Kasumi-1 (cell line): ENCODE results near the gene CCDC196.

Experiments used
- DNase-seq, 2 experiments: peaks; one replicate each; lab custom pipeline; 2025; lab: John Stamatoyannopoulos, UW

Gene CCDC196, protein sequence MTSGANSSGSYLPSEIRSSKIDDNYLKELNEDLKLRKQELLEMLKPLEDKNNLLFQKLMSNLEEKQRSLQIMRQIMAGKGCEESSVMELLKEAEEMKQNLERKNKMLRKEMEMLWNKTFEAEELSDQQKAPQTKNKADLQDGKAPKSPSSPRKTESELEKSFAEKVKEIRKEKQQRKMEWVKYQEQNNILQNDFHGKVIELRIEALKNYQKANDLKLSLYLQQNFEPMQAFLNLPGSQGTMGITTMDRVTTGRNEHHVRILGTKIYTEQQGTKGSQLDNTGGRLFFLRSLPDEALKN

DNA sequence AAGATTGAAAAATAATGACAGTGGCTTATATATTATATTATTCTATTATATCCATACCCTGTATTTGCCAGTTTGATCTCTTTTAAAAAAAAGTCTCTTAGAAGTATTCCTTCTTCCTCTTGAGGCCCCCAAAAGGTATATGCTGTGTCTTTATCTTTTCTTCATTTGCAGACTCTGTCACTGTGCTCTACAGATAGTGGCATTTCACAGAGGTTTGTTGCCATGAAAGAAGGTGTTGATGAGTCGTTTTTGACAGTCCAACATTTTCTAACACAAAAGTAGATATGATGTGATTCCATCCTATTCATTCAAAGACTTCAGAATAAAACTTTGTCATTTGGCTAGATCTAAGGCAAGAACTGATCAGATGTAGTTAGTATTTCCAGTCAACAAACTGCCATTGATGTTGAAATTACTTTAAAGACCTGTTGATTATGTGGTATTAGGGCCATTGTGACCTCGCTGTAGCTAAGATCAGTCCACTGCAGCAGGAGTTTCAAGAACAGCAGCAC is at the start of gene CCDC196:
Gene CCDC196 (plus strand): TSS at position 462 of the 512 bp plus-strand sequence. CDS start 132 bp downstream, outside the sequence.
- no peak for DNase-seq

DNA sequence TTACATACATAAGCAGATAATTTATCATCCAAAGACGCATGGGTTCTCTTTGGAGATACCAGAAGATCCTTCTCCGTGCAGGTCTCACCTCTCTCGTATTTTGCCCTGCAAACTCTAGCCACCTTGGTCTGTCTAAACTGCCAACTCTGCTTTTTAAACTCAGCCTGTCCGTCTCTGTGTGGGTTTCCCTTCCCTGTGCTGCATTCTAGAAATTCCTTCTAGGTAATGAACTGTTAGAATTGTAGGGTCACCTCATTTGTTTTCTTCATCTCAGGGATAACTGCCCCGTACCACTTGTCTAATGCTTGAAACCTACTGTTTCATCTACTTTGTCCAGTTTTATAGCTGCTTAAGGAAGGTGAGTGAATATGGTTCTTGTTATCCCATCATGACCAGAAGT is 45.4 kb upstream of the CCDC196 start:
- DNase-seq: no peak

DNA sequence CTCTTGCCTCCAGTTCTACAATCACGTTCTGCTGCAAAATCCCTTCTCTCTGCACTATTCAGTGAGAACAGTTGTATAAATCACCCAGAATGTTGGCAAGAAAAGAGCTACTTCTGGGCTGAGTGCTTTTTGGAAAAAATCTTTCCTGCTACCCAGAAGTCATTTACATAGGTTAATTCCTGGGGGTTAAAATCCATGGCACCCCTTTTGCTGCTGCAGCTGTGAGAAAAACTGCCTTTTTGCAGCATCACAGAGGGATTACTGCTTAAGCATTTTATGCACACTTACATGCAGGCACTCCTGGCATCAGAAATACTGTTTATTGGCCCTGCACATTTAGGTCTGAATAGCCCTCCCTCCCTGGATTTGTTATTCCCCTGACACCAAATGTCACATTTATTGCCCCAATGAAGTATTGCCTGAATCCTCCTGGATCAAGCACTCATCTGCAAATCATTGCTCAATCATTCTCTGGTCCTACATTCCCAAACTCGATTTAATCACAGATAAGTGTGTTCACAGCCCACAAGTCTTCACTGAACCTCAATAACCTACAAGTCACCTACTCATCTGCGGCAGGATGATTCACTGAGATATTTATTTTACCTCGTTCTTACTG is 43.1 kb upstream of the CCDC196 start:
- DNase-seq: no peak

DNA sequence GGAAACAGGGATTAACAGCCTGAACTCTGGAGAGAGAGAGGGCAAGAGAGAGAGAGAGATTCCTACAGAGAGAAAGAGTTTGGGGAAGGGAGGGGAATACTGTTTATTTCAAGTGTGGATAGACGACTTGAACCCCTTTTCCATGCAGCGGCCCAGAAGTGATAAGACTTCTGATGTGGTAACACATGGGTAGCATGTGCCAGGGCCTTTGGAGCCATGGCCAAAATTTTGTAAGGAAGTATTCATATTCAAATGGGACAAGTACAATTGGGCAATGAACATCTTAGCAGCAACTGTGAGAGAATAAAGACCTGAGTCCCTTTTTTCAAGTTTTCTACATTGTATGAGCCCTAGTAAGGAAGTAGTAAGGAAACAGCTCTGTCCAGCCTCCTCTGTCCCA is 42.4 kb upstream of the CCDC196 start:
- DNase-seq: no peak

DNA sequence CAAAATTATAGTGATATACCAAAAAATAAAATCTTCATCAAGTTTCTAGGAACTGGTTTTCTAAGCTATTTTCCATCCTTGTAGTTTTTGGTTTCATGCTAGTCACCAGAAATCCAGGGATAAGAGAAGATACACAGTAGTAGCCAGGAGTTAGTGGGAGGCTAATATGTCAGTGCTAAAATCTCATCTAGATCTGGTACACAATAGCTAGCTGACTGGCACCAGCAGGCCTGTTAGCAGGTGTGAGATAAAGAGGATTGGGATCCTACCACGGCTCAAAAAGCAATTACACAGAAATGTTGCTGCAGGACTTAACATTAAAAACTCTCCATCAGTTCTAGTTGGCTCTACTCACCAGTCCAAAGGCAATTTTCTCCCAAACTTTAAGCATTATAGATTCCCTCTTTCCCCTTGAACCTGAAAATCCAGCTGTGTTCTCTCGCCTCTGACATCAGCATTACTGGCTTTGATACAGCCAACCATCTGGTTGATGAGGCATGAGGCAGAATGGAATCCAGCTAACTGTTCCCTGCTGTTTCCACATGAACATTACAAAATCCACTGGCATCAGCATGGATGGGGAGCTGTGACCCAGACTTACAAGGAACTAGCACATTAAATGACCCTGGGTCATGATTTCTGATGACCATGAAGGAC is 41.8 kb upstream of the CCDC196 start:
- DNase-seq: no peak

DNA sequence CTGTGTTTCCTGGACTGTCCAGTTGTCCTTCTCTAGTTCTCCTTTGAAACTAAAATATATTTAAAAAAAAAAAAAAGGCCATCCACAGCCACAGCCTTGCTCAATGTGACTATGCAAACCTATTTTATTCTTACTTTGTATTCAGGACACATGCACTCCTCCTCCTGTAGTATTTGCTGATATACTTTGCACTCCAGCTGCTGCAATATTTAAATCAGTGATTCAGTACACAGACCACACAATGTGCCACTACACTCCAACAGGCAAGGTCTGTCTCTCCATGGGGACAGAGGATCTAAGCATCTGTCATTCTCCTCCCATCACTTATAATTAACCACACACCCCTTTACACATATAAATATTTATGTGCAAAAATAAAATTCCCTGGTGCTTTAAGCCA is 40.2 kb upstream of the CCDC196 start:
- DNase-seq: no peak

DNA sequence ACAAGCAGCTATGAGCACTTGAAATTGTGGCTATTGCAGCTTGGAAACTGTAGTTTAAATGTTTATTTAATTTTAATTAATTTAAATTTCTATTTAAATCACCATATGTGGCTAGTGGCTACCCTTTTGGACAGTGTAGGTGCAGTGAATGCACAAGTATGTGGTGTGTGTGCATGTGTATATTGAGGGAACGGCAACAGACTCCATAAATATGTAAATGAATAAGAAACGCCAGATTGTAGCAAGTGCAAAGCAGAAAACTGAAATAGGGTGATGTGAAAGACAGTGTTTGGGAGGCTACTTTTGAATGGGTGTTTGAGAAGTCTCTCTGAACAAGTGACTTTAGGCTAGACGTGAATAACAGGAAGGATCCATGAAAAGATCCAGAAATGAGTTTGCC is 32.7 kb upstream of the CCDC196 start:
- no peak for DNase-seq

DNA sequence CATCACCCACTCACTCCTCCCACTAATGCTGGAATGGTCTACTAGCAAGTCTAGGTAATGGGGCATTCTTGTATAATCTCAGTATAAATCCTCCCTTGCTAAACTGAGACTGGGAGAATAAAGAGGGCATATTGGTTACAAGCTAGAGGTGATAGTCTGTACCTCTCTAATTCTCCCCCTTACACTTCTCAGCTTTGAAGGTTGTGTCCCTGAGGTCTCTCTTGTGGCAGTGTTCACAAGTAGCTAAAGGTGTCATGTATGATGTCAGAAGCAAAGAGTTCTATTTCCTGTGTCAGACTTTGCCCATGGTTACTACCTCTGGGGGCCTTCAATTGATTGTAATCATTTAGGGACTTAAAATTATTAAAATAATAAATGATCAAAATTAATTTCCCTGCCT is 26.6 kb upstream of the CCDC196 start:
- DNase-seq: no peak

DNA sequence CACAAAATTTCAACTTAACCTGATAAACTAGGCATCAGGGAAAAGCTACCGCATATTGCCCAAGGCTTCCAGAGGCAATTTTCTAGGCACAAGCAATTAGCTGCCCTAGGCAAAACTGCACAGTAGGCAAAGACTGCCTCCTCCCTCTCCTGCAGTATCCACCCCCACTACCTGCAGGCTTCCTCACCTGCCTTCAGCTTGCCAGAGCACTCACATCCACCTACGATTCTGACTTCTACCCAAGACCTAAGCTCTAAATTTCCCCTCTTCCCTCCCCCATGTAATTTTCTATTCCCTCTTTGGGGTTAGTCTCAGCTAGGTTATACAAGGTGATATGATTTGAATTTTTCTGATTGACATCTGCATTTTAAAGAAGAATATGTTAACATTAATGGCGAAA is 21.9 kb upstream of the CCDC196 start:
- no peak for DNase-seq

DNA sequence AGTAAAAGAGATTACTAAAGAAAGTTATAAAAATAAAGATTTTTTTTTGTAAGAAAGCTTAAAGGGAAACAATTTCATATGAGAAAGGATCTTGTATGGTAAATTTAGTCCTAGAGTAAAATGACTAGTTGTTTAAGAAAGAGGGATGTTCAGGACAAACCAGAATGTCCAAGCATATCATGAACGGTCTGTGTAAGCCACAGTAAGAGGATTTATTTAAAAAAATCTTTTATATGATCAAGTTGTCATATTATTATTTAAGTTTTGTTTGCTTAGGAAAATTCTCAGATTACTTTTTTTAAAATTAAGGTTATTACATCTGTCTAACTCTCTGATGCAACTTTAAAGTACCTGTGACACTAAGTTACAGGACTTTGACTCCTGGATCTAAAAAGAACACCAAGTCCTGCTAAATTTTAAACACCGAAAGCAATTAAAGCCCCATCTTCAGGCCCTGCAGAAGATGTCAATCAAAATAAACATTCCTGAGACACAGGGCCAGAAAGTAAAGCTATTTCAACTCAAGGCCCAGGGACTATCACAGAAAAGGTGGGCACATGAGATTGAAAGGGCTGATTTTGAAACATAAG is 17.3 kb upstream of the CCDC196 start:
- DNase-seq: no peak

DNA sequence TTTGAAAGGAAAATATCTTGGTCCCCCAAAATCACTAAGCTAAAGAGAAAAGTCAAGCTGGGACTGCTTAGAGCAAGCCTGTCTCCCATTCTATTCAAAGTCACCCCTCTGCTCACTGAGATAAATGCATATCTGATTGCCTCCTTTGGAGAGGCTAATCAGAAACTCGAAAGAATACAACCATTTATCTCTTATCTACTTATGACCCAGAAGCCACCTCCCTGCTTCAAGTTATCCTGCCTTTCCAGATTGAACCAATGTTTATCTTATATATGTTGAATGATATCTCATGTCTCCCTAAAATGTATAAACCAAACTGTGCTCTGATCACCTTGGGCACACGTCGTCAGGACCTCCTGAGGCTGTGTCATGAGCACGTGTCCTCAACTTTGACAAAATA is 14.6 kb upstream of the CCDC196 start:
- DNase-seq: no peak

DNA sequence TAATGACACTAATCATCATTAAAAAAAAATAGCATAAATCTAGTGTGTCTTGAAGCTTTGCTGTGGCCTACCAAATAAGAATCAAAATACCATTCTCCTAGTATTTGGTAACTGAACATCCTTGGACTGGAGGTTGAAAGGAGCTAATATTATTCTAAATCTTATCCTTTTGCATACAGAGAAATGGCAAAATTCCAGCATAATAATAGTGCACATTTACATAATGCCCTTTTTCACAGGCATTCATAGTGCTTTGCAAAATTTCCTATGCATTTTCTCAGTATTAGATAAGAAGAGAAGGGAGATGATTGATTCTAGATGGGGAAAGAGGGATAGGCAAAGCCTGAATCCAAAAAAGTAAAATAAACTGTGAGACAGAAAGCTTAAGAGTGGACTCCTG is 13.9 kb upstream of the CCDC196 start:
- no peak for DNase-seq

DNA sequence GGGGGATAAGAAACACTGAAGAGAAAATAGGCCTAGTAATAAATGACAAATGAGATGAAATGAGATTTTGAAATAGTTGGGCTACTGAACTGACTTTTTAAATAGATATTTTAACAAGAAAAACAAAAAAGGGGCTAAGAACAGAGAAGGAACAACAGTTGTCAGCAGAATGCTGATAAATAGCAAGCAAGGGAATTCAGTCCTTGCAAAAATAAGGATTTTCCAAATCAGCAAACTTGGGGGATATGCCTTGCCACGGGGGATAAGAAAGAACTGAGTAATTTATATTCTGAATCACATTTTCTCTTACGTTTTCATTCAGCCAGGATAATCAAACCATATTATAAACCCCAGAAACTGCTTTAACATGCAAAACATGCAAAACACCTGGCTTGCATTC is 12.9 kb upstream of the CCDC196 start:
- no peak for DNase-seq

DNA sequence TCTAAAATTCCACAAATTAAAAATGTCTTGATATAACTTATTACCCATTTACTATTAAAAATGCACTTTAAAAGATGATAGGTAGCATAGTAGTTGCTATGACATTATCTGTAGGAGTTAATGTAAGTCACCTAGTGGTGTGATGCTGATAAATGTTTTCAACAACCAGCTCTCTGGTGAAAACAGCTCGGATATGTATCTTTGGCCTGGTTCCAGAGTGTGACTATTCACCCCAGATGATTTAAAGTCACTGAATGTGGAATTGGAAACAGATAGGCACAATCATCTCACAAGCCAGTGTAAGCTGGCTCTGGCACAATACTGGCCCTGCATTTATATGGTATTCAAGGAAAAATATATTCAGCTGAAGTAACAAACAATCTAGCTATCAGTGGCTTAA is 9.2 kb upstream of the CCDC196 start:
- DNase-seq: no peak

DNA sequence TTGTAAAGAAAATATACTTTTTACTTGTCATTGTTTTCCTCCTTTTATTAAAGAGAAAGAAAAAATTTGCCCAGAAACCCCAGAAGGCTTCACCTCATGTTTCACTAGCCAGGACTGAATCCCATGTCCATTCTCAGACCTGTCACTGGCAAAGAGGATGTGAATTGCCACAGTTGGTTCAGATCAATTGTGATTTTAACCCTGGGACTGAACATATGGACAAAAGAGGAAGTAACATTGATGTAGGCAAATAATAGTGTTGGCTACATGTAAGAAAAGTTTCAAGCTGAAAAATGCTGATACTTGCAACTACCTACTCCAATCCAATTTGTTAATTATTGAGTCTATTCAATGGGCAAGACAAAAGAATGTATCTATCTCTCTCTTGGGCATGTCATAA is 8.6 kb upstream of the CCDC196 start:
- peak; percentile 41 to 63 for DNase-seq

DNA sequence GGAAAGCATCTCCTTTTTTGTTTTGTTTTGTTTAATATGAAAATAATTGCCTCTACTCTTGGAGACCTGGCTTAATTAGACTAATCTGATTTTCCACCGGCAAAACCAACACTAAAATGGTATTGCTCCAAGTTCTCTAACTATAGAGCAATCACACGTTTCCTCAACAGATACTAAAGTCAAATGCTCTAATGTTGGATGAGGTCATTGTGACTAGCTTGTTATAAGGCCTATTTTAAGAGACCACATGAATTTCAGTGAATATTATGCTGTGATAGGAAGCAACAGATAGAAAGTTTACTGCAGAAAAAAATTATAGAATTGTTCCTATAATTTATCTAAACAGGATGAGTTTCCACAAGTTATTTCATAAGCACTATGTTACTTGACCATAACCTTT is 3.3 kb upstream of the CCDC196 start:
- no peak for DNase-seq

DNA sequence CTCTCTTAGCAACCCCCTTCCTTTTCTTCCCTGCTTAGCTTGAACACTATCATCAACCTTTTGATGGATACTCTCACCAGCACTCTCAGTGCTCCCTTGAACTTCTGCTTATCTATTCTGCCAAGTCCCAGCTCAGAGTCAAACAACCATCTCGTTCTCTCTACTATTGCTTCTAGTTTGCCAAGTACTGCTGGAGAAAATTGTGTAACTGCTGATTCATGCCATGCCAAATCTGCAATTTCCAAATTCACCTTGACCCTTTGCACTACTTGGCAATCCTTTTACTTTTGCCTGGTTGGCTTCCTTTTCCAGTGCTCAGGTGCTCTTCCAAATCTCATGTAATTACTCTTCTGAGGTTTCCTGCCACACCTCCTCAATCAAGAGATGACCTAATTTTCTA is 2.8 kb upstream of the CCDC196 start:
- DNase-seq: no peak

DNA sequence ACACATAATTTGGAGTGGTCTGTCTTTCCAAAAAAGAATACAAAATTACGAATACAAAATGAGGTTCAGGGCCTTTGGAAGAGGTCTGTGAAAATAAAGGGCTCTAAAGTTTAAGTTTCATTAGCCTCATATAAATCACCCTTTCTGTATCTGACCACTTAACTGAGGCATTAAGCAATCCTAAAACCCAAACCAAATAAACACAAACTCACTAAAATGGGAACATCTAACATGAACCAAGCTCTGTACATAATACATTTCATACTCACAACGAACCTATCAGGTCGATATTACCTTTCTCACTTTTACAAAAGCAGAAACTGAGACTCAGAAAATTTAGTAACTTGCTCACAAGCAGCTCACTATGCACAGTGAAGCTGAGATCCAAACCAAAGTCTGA is 1.1 kb upstream of the CCDC196 start:
- no peak for DNase-seq

DNA sequence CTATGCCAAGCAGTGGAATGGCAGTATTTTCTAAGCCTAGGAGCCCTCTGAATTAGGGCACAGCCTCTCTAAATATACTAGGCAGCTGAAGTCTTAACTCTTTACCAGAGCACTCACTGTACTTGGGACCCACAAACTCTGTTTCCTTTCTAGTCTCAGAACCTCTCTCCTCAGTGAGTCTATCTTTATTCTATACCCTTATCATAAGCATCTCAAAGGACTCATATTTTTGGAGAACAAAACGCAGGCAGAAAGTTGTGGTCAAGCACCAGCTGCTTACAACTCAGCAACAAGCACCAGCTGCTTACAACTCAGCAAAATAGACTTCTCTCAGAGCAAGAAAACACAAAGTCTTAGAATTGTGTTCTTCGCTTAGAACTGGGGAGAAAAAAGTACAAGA is 993 bp downstream of the CCDC196 start:
- no peak for DNase-seq

DNA sequence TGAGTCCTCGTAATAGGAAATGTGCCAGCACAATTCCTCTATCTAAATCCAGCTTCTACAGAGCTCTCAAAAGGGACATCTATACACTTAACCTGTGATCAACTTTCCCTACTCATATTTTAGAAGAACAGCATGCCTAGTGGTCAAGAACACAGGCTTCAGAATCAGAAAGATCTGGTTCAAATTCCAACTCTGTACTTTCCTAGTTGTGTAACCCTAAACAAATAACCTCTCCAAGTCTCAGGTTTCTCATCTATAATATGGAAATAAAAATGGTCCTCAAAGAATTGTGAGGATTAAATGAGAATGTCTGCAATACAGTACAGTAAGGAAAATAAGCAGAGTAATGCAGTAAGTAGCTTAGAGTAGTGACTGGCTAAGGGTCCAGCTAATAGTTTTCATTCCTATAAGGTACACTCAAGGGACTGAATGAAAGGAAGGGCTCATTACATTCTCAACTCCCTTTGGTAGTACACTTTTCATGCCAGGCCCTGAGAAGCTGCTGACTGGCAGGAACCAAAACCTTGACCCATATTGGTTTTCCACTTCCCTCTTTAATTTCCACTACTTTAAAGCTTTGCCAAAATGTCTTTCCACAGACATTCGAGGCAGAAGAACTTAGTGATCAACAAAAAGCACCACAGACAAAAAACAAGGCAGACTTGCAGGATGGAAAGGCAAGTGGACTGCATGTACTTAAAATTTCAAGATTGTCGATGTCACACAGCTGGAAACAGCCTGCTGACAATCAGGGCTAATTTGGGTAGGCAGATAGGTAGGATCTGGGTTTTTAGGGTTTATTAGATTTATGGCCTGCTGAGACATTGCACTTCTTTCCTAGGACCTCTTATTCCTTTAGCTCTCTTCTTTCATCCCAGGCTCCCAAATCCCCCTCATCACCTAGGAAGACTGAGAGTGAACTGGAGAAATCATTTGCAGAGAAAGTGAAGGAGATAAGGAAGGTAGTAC is 4.3 kb downstream of the CCDC196 start:
- no peak for DNase-seq

DNA sequence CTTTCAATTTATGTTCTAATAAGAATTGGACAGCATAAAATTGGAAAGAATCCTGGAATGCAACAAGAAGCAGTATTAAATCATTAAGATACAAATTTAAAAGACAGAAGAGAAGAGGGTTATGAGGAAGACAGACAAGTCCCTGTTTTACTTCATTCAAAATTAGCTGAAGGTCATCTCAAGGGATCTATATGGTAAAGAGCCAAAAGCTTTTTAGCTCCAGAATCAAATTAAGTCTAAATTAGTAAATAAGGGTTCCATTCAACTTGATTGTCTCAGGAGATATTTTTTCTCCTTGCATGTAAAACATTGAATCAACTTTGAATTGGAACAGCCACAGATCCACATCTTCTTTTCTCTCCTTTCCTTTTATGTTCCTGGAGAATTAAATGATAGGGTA is 7.6 kb downstream of the CCDC196 start:
- no peak for DNase-seq
